ENCODE results near the gene CATSPERB.

- TF ChIP-seq POLR2A (IDR thresholded peaks at IDR 0.05) (no peak), CTCF (IDR thresholded peaks at IDR 0.05) (no peak)
Measured at GRCh38 chr14:91751719-91752118, 19.8 kb upstream of the CATSPERB start.
